ENCODE data around the gene ULBP2.
"Not testable (repeated sequence)": the region's sequence is repeated elsewhere in the genome, so short reads cannot be mapped to it uniquely, and the experiment has no call there.

ULBP2 gene, protein sequence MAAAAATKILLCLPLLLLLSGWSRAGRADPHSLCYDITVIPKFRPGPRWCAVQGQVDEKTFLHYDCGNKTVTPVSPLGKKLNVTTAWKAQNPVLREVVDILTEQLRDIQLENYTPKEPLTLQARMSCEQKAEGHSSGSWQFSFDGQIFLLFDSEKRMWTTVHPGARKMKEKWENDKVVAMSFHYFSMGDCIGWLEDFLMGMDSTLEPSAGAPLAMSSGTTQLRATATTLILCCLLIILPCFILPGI

DNA sequence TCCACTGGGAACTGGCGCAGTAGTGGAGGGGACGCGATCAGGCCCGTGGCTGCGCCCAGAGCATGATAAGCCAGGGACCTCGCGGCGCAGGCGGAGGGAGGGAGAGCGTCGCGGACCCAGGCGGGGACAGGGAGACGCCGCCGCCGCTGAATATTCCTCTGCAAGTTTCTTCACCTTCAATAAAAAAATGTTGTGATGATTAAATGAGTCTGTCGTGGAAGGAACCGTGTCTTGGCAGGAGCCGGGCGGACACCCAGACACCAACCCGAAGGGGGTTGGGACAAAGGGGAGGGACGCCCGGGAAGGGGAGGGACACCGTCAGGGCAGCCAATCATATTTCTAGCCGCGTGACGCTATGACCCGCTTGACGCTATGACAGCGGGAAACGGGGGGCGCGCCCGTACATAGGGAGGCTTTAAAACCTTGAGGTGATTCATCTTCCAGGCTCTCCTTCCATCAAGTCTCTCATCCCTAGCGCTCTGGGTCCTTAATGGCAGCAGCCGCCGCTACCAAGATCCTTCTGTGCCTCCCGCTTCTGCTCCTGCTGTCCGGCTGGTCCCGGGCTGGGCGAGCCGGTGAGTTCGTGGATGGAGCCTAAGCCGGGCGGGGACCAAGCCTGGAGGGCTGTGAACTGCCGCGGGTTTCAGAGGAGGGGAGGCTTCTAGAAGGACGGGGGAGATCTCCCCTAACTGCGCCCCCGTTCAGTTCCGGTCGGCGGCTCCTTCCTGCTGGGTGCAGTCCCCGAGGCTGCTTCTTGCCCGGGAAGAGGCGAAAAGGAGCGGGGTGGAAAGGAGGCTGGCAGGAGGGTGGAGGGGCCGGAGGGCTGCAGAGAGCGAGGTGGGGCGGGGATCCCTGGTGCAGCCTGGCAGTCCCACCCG is at the start of gene ULBP2:
Gene ULBP2 (plus strand): TSS at position 432 of the 878 bp plus-strand sequence. CDS start 59 bp downstream, at position 491.
- peak; percentile 90 to 93 for ATAC-seq

DNA sequence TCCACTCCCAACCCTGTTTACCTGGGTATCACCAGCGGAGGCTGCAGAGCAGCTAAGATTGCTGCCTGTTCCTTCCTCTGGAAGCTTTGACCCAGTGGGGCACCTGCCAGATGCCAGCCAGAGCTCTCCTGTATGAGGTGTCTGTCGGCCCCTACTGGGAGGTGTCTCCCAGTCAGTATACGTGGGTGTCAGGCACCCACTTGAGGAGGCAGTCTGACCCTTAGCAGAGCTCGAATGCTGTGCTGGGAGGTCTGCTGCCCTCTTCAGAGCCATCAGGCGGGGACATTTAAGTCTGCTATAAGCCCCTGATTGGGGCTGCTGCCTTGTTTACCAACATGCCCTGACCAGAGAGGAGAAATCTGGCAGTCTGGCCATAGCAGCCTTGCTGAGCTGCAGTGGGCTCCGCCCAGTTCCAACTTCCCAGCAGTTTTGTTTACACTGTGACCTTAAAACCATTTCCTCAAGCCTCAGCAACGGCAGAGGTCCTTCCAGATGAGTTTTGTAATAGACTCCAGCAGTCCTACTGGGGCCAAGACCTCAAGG is 46.7 kb upstream of the ULBP2 start:
- no peak for ATAC-seq

DNA sequence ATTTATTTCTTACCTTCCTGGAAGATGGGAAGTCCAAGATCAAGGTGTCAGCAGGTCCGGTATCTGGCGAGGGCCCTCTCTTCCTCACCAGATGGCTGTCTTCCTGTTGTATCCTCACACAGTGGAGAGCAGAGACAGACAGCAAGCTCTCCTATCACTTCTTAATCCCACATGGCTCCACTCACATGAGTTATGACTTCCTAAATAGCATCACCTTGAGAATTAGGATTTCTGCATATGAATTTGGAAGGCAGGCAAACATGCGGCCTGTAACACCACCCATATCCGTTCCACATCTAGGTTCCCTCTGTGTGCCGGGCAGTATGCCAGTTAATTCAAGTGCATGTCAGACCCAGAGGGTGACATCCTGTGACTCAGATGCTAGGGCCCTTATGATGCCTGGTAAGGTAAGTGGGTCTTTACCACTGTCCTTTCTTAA is 46.0 kb upstream of the ULBP2 start:
- ATAC-seq: peak; percentile 38 to 55

DNA sequence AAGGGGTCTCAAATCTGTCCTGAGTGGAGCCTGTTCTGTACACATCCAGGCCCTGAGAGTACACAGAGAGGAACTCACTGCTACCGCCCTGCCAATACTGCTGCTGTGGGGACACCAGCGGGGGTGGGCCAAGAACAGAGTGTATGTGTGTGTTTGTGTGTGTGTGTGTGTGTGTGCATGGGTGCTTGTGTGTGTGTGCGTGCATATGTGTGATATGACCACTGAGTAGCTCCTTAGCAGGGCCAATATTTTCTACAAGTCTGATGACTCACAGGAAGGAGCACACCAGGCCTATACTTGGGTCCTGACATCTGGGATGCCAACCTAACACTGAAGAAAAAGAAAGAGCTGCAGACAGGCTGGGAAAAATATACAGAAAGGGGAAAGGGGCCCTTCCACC is 45.3 kb upstream of the ULBP2 start:
- no peak for ATAC-seq

DNA sequence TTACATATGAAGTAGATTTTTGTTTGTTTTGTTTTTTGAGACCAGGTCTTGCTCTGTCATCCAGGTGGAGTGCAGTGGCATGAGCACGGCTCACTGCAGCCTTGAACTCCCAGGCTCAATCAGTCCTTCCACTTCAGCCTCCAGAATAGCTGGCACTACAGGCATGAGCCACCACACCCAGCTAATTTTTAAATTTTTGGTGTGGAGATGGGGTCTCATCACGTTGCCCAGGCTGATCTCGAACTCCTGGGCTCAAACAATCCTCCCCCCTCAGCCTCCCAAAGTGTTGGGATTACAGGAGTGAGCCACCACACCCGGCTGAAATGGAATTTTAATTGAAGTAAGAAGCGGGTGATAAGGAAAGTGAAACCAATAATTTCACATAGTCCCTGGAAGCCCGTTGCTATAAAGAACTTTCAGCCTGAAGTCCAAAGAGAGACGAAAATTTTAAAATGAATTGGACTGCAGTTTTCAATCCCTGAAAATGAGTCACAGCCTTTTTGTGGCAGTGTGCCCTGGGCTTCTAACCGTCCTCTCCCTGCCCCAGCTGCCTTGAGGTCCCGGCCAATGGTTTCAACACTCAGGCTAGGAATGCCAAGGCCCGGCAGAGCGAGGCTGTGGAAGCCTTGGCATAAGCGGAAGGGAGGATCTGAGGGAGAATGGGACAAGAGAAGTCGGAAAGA is 44.7 kb upstream of the ULBP2 start:
- no peak for ATAC-seq

DNA sequence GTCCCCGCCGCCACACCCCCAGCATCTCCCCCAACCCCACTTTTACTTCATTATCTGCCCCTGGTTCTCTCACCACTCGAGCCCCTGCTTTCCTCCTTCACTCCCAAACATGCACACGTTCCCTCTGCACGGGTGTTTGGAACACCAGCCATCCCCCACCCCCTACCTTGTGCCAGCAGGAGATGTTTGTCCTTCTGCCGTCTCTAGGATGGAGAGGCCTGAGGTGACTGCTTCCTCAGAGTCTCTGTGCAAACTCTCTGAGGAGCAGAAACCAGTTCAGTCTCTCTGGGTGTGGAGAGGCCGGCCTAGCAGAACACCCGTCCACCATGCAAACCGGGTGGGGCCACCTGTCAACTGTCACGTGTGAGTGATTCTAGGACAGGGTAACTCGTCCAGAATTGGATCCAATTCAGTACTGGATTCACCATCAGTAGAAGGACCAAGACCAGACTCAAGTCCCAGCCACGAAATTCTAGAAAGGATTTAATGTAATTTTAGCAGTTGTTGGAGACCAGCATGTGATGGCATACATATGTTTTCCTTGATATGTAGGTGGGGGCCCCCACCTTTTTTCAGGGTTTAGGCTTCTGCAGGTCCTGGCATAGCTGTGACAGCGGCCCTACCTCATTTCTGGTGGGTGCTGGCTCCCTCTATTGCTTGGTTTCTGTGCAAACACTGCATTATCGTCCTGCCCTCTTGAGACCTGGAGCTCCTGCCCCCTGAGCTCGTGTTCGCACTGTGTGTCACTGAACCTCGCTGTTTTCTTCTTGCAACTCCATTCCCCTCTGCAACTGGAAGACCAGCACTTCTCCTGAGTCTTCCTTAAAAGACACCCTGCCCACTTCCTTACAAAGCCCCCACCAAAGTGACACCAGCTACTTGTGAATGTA is 43.7 kb upstream of the ULBP2 start, which contains the start of gene RAET1E:
Gene RAET1E (minus strand): TSS at position 259 of the 890 bp plus-strand sequence. CDS start 7,212 bp downstream, outside the sequence.
- no peak for ATAC-seq

DNA sequence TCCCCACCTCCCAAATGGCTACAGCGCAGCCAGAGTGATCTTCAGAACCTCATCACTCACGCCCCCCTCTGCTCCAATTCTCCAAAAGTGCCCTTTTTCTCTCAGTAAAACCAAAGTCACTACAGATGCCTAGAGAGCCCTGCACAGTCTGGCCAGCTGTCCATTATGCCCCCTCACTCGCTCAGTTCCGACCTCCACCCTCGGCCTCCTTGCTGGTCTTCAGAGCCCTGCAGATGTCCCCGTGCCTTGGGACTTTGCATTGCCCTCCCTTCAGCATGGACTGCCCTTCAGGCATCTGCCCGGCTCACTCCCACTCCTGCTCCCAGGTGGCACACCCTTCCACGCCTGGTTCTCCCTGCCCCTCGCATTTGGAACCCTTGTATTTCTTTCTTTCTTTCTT is 42.8 kb upstream of the ULBP2 start:
- no peak for ATAC-seq

DNA sequence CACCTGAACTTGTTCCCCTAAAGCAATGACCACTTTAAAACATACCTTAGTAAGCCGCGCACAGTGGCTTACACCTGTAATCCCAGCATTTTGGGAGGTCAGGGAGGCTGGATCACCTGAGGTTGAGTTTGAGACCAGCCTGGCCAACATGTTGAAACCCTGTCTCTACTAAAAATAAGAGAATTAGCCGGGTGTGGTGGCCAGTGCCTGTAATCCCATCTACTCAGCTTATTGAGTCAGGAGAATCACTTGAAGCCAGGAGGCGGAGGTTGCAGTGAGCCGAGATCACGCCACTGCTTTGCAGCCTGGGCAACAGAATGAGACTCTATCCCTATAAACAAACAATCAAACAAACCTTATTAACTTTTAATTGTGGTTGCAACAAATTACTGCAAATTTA is 42.3 kb upstream of the ULBP2 start:
- ATAC-seq: no peak

DNA sequence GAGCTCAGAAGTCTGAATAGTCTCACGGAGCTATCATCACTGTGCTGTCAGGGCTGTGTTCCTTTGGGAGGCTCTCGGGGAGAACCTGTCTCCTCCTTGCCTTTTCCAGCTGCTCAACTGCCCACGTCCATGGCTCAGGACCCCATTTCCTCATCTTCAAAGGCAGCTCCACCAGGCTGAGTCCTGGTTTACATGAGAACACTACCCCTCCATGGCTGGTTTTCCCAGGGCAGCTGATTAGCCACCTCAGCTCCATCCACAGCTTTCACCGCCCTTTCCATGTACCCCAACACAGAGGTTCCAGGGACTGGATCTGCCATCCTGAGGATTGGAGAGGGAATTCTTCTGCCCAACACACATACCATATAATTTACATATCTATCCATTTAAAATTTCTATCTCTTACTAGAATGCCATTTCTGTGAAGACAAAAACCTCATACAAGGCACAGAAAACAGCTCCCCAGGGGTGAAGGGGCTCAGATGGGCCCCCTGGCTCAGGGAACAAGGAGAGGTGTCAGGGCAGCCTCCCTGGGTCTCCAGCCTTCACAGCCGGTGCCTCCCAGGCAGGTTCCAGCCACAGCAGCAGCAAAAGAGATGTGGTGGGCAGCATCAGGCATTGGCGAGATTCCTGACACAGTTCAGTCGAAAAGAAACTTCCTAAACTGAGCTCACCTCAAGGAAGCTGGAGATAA is 41.7 kb upstream of the ULBP2 start:
- ATAC-seq: no peak

DNA sequence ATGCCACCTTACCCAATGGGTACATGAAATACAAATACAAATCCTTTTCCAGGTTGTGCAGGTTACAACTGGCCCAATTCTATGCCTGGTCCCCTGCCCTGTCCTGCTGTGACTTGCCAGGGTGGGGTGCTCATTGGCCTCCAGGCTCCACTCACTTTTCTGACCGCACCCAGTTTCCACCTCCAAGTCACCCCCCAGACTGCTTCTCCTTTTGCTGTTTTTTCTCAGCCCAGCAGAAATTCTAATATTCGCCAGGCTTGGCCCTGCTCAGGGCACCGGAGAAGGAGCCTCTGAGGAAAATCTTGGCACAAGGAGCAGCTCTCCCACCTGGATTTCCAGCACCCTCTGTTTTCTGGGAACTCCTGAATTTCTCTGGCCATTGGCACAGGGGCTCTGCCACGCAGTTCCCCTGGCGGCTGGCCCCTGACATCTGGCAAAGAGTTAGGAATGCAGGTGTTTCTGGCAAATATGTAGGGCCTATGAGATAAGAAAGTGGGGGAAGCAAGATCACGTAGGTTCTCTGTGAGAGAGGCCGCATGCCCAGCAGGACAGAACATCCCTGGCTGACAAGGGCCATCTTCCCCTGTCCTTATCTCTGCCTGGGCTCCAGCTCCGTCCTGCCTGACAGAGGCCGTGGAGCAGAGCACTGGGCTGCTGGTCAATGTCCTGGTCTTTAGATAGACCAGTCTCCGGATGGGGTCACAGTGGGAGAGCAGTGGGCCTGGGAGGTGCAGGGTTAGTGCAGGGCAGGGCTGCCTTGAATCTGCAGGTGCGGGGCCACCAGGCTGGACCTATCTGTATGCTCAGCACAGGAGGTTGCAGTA is 41.0 kb upstream of the ULBP2 start:
- ATAC-seq: no peak

DNA sequence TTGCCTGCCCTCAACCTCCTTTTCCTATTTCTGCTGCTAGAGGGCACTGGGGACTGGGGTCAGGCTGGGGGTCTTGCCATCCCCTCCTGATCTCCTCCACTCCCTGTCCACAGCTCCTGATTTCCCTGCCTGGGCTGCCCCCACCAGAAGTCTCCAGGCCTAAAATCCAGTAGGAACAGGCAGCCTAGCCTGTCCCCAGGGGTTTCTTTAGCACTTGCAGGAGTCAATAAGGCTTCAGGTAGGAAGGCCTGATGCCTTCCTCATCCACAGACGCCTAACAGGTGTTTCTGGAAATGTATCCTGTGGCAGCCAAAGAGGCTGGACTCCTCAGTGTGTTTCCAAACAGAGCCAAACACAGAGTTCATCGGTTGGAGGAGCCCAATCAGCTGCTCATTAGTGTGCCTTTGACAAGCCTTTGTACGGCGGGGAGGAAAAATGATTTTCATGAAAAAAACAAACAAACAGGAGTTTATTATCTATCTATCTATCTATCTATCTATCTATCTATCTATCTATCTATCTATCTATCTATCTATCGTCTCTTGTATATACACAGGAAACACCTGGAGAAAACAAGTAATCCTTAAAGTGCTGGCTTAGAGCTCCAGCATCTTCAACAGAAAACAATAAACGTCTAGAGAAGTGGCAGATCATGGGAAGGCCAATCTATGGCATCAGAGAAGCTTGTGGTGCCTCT is 40.2 kb upstream of the ULBP2 start:
- ATAC-seq: no peak

DNA sequence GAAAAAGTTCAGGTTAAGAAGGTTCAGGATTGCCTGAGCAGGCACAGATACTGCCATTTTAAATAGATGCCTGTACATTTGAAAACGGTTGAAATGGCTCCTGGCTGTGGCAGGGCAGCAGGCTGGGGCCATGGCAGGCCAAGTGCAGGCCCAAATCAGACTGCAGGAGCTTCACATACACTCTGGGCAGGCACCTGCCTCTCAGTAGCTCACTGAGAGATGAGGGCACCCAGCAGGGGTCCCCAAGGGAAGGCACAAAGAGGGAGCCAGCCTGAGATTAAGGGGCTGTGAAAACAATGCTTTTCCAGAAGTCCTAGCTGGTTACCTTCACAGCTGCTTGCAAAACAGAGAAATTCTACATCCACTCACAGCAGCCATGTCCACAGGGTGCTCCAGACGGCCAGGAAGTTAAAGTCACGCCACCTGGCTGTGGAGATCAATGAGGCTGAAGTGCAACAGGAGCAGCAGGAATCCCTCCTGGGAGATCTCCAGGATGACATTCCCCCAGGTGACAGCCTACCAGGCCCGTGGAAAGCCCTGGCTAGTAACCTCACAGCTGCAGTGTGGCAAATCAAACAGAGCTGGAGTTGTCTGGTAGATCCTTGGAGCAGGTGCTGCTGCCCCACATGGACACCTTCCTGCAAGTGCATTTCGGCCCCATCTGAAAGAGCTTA is 37.7 kb upstream of the ULBP2 start:
- no peak for ATAC-seq

DNA sequence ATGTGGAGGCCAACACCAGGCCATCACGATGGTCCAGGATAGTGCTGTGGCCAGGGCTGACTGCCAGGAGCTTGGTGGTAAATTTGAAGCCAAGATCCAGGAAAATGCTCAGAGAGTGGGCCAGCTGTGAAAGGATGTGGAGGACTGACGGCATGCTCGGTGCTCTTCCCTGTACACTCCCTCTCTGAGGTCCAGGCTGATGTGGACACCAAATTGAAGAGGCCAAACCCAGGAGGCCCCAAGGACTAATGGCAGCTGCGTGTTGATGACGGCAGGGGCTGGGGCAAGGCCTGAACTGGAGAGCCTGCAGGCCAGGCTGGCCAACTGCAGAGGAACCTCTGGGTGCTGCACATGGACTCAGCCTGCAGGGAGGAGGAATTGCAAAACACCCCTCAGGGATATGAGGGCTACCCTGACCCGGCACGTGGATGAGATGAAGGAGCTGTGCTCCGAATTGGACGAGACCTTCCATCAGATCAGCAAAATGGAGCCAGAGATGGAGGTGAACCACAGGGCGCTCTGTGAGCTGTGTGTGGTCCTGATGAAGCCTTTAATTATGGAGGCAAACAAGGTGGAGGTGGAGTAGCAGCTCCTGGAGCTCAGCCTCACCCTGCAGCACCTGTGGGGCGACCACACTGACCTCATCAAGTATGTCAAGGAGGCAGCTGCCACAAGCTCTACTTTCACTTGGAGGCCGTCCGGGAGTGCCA is 37.0 kb upstream of the ULBP2 start:
- ATAC-seq: no peak

DNA sequence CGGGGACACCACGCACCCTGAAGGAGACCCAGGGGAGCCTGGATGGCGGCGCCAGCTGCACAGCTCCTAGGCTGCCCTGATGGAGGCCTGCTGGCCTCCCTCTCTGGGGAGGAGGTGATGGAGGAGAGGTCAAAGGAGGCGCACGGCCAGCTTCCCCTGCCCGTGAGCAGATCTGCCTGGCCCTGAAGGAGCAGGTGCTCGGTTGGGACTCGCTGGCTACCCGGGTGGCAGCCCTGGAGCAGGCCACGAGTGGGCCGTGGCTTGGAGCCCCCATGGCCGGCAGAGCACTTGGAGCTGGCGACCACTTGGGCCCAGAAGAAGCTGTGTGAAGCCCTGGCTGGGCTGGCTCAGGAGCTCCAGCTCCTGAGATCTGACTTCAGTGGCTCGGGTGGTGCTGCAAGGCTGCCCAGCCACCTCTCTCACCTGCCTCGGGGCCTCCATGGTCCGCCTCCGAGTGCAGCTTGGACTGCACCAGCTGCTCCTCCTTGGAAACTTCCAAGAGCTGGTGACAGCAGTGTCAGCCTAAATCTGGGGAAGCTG is 36.4 kb upstream of the ULBP2 start:
- ATAC-seq: no peak

DNA sequence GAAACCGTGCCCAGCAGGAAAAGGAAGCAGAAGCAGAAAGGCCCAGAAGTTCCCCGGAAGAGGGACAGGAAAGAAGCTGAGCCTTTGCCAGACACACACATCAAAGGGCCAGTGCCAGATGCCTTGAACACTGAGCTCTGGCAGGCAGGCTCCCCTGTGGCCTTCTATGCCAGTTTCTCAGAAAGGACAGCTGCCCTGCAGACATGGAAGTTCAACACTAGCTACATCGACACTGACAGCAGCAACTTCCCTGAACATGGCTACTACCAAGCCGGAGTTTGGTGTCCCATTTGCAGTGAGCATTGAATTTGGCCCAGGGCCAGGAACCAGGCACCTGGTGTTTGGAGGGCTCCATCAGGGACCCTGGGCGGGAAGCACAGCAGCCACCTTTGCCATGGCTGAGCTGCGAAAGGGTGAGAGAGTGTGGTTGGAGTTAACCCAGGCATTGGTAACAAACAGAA is 35.9 kb upstream of the ULBP2 start:
- no peak for ATAC-seq

DNA sequence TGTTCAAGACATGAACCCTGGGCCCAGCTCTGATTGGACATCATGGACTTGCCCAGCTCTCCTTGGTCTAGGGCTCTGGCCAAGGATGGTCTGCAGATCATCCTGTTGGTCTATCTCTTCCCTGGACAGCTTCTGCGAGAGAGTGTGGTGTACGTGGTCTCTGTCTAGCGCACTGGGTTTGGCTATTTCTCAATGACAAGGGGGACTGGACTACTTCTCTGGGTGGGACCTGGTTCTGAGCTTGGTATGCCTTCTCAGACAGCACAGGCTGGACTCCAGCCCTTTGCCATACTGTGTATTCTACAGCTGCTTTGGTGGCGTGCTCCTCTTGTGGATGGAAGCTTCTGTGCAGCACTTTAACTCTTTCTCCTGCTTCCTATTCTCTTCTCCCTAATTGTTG is 35.4 kb upstream of the ULBP2 start:
- no peak for ATAC-seq

DNA sequence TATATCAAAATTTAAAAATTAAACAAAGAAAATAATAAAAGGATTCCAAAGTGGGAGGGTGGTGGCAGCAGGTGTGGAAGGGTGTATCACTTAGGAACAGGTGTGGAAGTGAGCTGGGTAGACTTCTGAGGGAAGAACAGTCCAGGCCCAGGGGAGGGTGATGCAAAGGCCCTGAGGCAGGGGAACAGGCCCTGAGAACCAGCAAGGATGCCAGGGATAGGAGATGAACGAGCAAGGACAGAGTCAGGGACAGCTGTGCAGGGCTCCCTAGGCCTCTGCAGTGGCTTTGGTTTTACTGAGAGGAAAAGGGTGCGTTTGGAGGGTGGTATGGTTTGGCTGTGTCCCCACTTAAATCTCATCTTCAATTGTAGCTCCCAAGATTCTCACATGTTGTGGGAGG is 34.5 kb upstream of the ULBP2 start:
- ATAC-seq: no peak

DNA sequence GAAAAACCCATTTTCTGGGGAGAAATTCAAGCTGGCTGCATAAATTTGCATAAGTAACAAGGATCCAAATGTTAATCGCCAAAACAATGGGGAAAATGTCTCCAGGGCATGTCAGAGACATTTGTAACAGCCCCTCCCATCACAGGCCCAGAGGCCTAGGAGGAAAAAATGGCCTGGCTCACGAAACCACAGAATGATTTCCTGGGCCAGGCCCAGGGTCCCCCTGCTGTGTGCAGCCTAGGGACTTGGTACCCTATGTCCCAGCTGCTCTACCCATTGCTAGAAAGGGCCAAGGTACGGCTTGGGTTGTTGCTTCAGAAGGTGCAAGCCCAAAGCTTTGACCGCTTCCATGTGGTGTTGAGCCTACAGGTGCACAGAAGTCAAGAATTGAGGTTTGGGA is 33.3 kb upstream of the ULBP2 start:
- not testable (repeated sequence) for ATAC-seq
